Measurements from ENCODE around the gene RASGRP1.

- TF ChIP-seq CTCF (IDR thresholded peaks at IDR 0.05) (no peak), EZH2 (IDR thresholded peaks at IDR 0.05; ENCODE audit: borderline replicate concordance, insufficient read depth, low read depth, low read length, poor library complexity, severe bottlenecking) (no peak)
These were observed 14.0 kb upstream of the RASGRP1 start for GRCh38 chr15:38578626-38579025.

All from B cell (primary cell).